GM21367 (cell line): Measurements from ENCODE around the gene GCNT4.

Experiments
- ATAC-seq: cut with Tn5 transposase; IDR thresholded peaks from one replicate; pipeline ENCODE4 v1.9.1; 2021; ENCODE audit not compliant: unreplicated experiment

GCNT4 gene

DNA sequence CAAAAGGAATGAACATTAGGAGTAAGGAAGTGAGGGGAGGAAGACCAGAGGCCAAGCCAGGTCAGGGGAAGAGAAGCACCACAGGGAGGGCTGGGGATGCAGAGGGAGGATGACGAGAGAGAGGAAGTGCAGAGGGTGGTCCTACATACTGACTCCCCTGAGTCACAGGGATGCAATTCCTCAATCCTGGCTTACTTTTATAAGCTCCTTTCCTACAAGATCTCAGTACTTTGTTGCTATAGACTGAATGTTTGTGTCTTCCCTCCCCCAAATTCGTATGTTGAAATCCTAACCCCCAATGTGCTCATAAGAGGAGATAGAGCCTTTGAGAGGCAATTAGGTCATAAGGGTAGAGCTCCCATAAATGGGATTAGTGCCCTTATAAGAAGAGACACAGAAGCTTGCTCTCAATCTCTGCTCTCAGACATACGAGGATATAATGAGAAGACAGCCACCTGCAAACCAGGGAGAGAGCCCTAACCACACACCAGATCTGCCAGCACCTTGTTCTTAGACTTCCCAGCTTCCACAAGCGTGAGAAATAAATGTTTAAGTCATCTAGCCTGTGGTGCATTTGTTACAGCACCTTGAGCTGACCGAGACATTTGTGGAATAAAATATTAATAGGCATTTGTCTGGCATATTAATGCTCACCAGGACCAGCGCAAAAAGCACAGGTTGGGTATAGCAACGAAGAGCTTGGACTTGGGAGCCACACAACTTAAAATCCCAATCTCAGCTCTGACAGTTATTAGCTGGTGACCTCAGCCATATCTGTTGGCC is 33.4 kb downstream of the GCNT4 start:
- ATAC-seq: no peak

GRCh38 chr5:75017971-75018370 is 34.4 kb downstream of the GCNT4 start:
- no peak for ATAC-seq

GRCh38 chr5:75016896-75017295 is 35.5 kb downstream of the GCNT4 start:
- no peak for ATAC-seq

DNA sequence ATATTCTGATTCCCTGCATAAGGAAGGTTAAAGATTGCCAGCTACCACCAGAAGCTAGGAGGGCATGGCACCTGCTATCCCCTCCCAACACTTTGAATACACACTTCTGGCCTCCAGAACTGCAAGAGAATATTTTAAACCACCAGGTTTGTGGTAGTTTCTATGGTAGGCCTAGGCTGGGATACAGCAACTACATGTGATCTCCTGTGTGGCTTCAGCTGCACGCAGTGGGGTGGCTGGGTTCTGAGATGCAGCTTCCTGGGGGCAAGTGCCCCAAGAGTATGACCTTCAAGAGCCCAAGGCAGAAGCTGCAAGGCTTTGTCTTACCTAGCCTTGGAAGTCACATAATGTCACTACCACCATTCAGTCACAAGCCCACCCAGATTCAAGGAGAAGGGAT is 39.6 kb downstream of the GCNT4 start:
- no peak for ATAC-seq

DNA sequence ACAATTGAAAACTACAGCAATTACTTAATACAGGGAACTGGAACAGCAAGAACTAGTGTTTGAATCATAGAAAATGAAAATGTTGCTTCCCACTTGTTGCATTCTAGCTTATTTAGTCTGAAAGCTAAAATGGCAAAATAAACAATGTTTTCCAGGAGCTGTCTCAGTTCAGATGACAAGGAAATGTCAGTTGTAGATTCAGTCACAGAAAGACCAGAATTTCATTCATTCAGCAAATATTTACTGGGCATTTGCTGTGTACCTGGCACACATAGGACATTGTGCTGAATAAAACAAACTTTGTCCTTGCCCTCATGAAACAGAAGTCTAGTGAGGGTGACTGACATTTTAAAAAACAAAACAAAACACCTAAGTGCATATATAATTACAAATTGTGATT is 41.5 kb downstream of the GCNT4 start:
- ATAC-seq: no peak

DNA sequence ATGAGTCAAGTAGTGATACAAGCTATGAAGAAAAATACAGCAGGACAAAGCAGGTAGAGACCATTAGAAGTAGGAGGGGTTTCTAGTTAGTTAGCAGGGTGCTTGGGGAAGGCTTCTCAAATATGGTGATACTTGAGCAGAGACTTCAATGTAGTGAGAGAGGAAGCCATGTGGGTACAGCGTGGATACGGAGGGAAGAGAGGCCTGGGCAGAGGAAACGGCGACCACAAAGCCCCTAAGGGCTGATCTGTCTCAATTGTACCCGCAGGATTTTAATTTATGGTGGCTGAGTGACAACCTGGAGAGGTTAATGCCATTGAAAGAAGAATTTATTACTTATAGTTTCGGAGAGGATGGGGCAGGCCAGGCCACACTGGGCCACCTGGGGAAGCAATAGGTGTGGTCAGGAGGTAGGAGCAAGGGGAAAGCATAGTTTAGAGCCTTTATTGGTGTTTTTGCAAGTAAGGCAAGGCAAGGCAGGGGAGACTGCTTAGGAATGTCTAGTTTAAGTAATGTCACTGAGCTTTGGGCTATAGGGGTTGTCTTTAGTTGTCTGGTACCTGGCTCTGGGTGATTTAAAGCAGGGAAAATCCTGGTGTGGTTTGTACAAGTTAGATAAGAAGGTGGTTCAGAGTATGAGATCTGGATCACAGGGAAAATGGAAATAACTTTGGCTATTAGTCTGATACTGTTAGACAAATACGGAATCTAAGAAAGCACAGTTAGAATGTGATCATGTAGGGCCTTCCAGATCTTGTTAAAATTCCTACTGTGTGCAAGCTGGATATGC is 42.6 kb downstream of the GCNT4 start:
- no peak for ATAC-seq

- ATAC-seq: no peak
Measured at GRCh38 chr5:75006865-75007822, 45.2 kb downstream of the GCNT4 start.

GRCh38 chr5:75005561-75005960 is 46.8 kb downstream of the GCNT4 start:
- no peak for ATAC-seq
